K562 (cell line): ENCODE measurements around the gene MTHFS. TPM values are rescaled to one million over a fixed set of nuclear protein-coding genes. Genes with fewer than 3 reads are reported as not detected.

Experiments used
- ATF4 ChIP-seq: fragments of 450-650 bp; formaldehyde crosslinking; IDR thresholded peaks from 2 replicates; pipeline ENCODE4 v1.4.0; 2022; ENCODE audit warnings: mild to moderate bottlenecking, moderate library complexity
- CHCHD3 ChIP-seq: fragments of 250-450 bp; sonication (Bioruptor Pico); IDR thresholded peaks from 2 replicates; pipeline ENCODE4 v2.1.2; 2022; ENCODE audit warnings: mild to moderate bottlenecking
- CREBBP ChIP-seq: IDR thresholded peaks from one replicate; pipeline ENCODE4 v1.6.1; 2012; ENCODE audit warnings: low read depth, mild to moderate bottlenecking, control low read depth, inconsistent platforms, low read length
- DACH1 ChIP-seq: fragments of 450-650 bp; IDR thresholded peaks from 2 replicates; pipeline ENCODE4 v1.6.1; 2018; ENCODE audit not compliant: partially characterized antibody
- FOXA1 ChIP-seq: fragments of 450-650 bp; IDR thresholded peaks from 2 replicates; pipeline ENCODE4 v1.6.1; 2016; ENCODE audit warnings: mild to moderate bottlenecking, borderline replicate concordance
- FOXA3 ChIP-seq, 2 experiments: fragments of 450-650 bp in 1 of 2; sonication (generic) in 1 of 2; formaldehyde crosslinking; IDR thresholded peaks in 1 of 2; conservative IDR thresholded peaks in 1 of 2; 2 replicates each; pipeline versions ENCODE4 v1.4.0 to v1.8.0; 2020 to 2022; ENCODE audit warnings: mild to moderate bottlenecking in 2 of 2, missing genetic modification reagents in 1 of 2
- GTF2F1 ChIP-seq: IDR thresholded peaks from 2 replicates; pipeline ENCODE4 v1.6.1; 2011; ENCODE audit warnings: low read depth, low read length, improper control_type of control experiment
- HDAC6 ChIP-seq: IDR thresholded peaks from 2 replicates; pipeline ENCODE4 v1.6.1; 2012; ENCODE audit warnings: low read depth, mild to moderate bottlenecking, control low read depth, inconsistent platforms, low read length, moderate library complexity
- NBN ChIP-seq: fragments of 450-650 bp; IDR thresholded peaks from 2 replicates; pipeline ENCODE4 v1.6.1; 2016; ENCODE audit warnings: low read depth, mild to moderate bottlenecking
- RBM15 ChIP-seq: fragments of 200-400 bp; formaldehyde crosslinking; IDR thresholded peaks from 2 replicates; pipeline ENCODE4 v1.6.1; 2018; ENCODE audit warnings: mild to moderate bottlenecking, low read length, moderate library complexity; ENCODE audit not compliant: insufficient read depth
- RFX5 ChIP-seq: IDR thresholded peaks from 2 replicates; pipeline ENCODE4 v1.6.1; 2011; ENCODE audit warnings: low read depth, mild to moderate bottlenecking, improper control_type of control experiment, low read length
- SRSF9 ChIP-seq: fragments of 200-400 bp; formaldehyde crosslinking; IDR thresholded peaks from 2 replicates; pipeline ENCODE4 v1.6.1; 2017; ENCODE audit warnings: low read depth, low read length, borderline replicate concordance
- TAF15 ChIP-seq: fragments of 200-400 bp; formaldehyde crosslinking; IDR thresholded peaks from 2 replicates; pipeline ENCODE4 v1.6.1; 2017; ENCODE audit warnings: mild to moderate bottlenecking, low read depth, low read length, moderate library complexity
- TRIM25 ChIP-seq: fragments of 450-650 bp; IDR thresholded peaks from 2 replicates; pipeline ENCODE4 v1.7.0; 2016; ENCODE audit warnings: borderline replicate concordance
- ZFPM2 ChIP-seq: fragments of 250-450 bp; sonication (Bioruptor Pico); IDR thresholded peaks from 2 replicates; pipeline ENCODE4 v1.5.1; 2022; ENCODE audit warnings: mild to moderate bottlenecking
- ZNF277 ChIP-seq: fragments of 250-450 bp; sonication (Bioruptor Pico); IDR thresholded peaks from 2 replicates; pipeline ENCODE4 v1.8.0; 2022; ENCODE audit warnings: inconsistent platforms, mild to moderate bottlenecking, moderate library complexity, borderline replicate concordance
- ZNF398 ChIP-seq: fragments of 250-450 bp; sonication (Bioruptor Pico); IDR thresholded peaks from 2 replicates; pipeline ENCODE4 v1.8.0; 2021; ENCODE audit warnings: moderate library complexity, mild to moderate bottlenecking, inconsistent platforms
- ZNF589 ChIP-seq: fragments of 200-800 bp; sonication (Bioruptor generic); IDR thresholded peaks from 2 replicates; pipeline ENCODE4 v1.6.1; 2016; ENCODE audit warnings: low read depth, missing genetic modification characterization, missing compliant biosample characterization
- ZNF764 ChIP-seq: fragments of 250-450 bp; sonication (Bioruptor Pico); IDR thresholded peaks from 2 replicates; pipeline ENCODE4 v1.4.0; 2020; ENCODE audit warnings: low read depth, mild to moderate bottlenecking, moderate library complexity
- polyA plus RNA-seq, 8 experiments: library from polyadenylated mRNA; depleted of rRNA in 4 of 8; stranded (reverse) in 5 of 8; unstranded in 3 of 8; fragments of >200 nt; fragmentation: Nextera tagmentation in 2 of 8; fragmentation: Illumina TruSeq in 1 of 8; extraction: Ambion mirVana in 2 of 8; extraction: Trizol in 1 of 8; gene quantifications; 2 replicates each; pipeline versions ENCODE4 v1.2.1 to v1.2.3, GENCODE V29; 2011 to 2014; ENCODE audit warnings: inconsistent platforms in 1 of 8, missing spikeins in 1 of 8
- total RNA-seq, 7 experiments: library from RNA; depleted of rRNA in 6 of 7; stranded (reverse); fragments of >200 nt in 6 of 7; fragmentation: Illumina TruSeq in 2 of 7; extraction: Trizol in 2 of 7; gene quantifications; 2 replicates each; pipeline versions ENCODE4 v1.2.1 to v1.2.3, GENCODE V29; 2011 to 2021; ENCODE audit warnings: low replicate concordance in 1 of 7

The MTHFS gene
- total and polyA plus RNA-seq, 9 of the 15 experiments (the other 6 are each of a cell fraction or from before 2014, with no cell fraction given) = 17.8 to 79.3 (median 41.7) TPM

- TF ChIP-seq FOXA3 (CRISPR knock-in tag; conservative IDR thresholded peaks at IDR 0.05 in 1 of 2, IDR thresholded peaks at IDR 0.05 in 1 of 2) (peak in 1 of 2 experiments; percentile 68; a peak in 1 of 4 replicates), RFX5 (no peak), DACH1 (no peak), ZNF764 (CRISPR knock-in tag) (no peak), RBM15 (no peak), TRIM25 (no peak), ZFPM2 (no peak), GTF2F1 (peak; percentile 48; the same call in 1 of the 2 replicates), ZNF589 (CRISPR knock-in tag) (no peak), ATF4 (CRISPR knock-in tag) (no peak), HDAC6 (no peak), CHCHD3 (0 out of 2 replicates have a peak, but pooled peaks have one; percentile 8), ZNF277 (CRISPR knock-in tag) (no peak), ZNF398 (CRISPR knock-in tag) (no peak), SRSF9 (no peak), TAF15 (no peak), NBN (no peak), FOXA1 (no peak), CREBBP (no peak)
These were observed 26.8 kb upstream of the MTHFS start (continued) for GRCh38 chr15:79923515-79924169.
